Measurements from ENCODE around the gene LAMA2.
"Not testable (repeated sequence)": the region's sequence is repeated elsewhere in the genome, so short reads cannot be mapped to it uniquely, and the experiment has no call there.

The LAMA2 gene

GRCh38 chr6:129014302-129014701 is 131.4 kb downstream of the LAMA2 start:
- no peak for DNase-seq

DNA sequence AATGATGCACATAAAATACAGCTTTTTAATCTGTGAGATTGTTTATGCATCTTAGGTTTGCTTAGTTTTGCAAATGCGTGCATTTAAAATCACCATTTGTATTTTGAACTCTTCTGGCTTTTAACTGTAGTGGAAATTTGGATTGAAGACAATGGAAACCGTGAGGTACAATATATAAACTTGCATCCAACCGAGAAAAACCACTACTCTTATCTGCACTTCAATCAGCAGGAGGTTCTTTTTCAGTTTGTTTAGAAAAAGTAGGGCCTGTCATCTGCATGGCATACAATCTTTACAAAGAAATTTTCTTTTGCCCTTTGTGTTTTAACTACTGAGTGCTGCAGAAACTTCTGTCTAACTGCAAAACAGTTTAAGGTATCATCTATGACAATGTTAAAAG is 132.8 kb downstream of the LAMA2 start:
- DNase-seq: no peak

- DNase-seq: no peak
Observed at GRCh38 chr6:129016844-129017243, 133.9 kb downstream of the LAMA2 start.

GRCh38 chr6:129022011-129022553 is 139.1 kb downstream of the LAMA2 start:
- DNase-seq: no peak

DNA sequence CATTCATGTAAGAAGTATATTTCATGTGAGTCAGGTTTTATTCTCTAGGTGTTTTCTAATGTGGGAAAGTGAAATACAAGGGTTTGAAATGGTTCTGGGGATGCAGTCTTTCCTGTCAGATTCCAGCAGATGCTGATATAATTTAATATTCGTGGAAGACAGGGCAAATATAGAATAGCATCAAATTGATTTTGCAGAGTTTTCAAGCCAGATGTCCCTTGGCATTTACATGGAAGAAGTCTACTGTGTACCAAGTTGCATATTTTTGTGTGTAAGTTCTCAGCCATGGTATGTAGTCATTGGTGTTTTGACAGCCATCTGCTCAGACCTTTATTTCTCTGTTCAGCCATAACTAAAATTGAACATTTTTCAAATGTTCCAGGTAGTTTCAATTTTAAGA is 143.7 kb downstream of the LAMA2 start:
- no peak for DNase-seq

- no peak for DNase-seq
Observed at GRCh38 chr6:129029778-129030177, 146.8 kb downstream of the LAMA2 start.

DNA sequence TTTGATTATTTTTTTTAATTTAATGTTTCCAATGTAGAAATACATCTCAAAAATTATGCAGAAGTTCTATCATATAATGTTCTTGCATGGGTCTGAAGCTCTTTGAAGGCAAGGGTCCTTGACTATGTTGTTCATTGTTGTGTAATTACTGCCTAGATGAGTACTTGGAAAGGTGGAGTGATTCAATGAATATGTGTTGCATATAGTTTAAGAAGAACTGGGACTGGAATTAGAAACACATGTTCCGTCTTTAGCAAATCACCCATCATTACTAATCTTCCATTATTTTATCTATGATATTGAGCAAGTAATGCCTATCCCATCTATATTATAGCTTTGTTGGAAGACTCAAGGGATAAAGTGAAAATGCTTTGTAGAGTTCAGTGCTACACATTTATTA is 147.3 kb downstream of the LAMA2 start:
- no peak for DNase-seq

GRCh38 chr6:129031051-129031599 is 148.2 kb downstream of the LAMA2 start:
- no peak for DNase-seq

- no peak for DNase-seq
Observed at GRCh38 chr6:129032602-129033001, 149.7 kb downstream of the LAMA2 start.

DNA sequence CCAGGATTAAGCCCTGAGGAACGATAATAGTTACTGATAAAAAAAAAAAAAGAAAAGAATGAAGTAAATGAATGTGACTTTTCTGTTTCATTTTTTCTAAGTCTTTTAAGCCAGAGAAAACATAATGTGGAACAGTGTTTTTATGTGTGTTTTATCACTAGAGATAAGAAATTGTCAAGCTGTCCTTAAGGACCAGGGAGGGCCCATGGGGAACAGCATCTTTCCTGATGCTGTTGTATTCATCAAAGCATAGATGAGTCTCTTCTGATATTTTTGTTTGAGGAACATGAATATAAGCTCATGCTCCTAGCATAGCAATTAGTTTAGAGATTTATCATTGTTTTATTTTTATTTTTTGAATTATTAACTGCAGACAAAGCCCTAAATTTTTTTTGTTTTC is 150.2 kb downstream of the LAMA2 start:
- no peak for DNase-seq

DNA sequence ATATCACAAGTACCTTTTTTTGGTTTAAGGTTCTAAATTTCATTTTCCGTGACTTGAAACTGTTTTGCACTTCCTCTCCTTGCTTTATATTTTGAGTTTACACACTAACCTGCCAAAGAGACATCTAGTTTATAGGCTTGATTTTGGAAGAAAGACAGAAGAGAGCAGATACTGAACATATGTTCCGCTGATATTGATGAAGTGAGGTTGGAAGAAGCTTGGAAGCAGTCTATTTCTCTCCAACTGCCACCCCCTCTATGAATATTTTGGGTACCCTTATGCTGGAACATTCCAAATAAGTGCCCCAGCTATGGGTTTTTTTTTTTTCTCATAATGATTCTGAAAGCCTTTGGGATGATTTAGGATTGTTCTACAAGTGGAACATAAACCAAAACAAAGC is 150.6 kb downstream of the LAMA2 start:
- no peak for DNase-seq

DNA sequence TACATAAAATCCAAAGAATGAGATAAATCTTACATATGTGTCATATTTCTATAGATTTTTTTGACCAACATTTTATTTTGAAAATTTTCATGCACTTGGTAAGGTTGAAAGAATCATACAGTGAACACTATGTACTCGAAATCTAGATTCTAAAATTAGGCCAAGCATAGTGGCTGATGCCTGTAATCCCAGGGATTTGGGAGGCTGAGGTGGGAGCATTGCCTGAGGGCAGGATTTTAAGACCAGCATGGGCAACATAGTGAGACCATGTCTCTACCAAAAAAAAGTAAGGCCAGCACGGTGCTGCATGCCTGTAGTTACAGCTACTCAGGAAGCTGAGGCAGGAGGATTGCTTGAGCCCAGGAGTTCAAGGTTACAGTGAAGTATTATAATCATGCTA is 158.6 kb downstream of the LAMA2 start:
- DNase-seq: no peak

DNA sequence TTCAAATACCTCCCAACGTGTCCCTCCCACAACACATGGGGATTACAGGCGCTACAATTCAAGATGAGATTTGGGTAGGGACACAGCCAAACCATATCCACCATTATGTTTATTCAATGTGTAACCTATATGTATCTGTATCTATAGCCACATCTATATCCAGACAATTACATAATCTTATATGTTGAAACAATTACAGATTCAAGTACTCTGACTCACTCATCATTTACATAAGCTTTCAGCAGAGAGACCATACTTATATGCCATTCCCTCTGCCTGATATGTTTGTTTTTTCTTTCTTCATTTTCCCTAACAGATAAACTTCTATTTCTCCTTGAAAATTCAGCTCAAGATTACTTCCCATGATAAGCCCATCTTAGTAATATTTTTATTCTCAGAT is 163.6 kb downstream of the LAMA2 start:
- no peak for DNase-seq

- DNase-seq: no peak
Observed at GRCh38 chr6:129047834-129048233, 164.9 kb downstream of the LAMA2 start.

DNA sequence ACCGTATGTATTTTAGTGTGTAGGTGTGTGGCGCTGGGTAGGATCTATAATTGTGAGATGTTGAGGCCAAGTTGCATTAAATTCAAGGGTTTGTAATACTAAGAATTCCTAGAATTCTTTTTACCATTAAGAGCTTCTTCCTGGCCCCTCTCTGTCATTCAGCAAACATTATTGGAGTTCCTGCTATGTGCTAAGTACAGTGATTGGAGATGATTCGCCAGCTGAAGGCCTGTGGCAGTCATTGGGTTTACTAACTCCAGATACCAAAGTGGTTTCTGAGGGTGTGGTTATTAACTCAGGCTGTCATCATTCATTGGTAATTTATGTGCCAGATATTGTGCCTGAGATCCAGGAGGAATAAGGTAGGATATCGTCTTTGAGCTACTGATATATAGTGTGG is 167.1 kb downstream of the LAMA2 start:
- no peak for DNase-seq

- not testable (repeated sequence) for DNase-seq
Observed at GRCh38 chr6:129053143-129053542, 170.2 kb downstream of the LAMA2 start.

DNA sequence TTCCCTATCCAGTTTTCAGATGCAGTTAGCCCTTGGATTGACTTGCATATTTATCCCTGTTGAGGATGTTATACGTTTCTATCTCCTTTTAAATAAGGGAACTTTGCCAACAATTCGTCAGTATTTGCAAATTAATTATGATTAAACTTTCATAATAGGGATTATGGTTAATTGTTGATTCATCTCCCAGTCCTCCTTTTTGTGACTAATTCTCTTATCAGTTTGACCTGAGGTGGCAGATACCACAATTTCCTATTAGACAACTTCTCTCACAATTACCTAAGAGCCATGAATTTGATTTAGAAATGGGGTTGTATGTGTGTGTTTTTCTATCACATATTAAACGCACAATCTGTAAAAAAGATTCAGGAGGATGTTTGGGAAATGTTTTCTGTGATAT is 172.9 kb downstream of the LAMA2 start:
- DNase-seq: no peak

- DNase-seq: no peak
Observed at GRCh38 chr6:129059650-129060049, 176.7 kb downstream of the LAMA2 start.

DNA sequence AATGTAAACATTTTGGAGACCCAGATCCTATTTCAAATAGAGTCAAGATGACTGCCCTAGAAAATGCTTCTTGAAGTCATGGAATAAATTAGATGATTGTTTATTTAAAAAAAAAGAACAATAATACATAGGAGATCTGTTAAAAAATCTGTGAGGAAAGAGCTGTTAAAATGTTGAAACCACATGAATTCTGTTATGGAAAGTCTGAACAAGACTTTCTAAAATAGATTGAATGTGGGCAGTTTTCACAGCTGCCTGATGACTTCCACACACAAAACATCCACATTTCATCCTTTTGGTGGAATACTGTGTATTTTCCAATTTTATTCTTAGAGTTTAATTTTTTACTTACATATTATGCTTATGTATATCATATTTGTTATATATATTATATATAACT is 186.1 kb downstream of the LAMA2 start:
- DNase-seq: no peak

- DNase-seq: no peak
Observed at GRCh38 chr6:129073051-129073450, 190.1 kb downstream of the LAMA2 start.

GRCh38 chr6:129073691-129074395 is 190.9 kb downstream of the LAMA2 start:
- DNase-seq: no peak

GRCh38 chr6:129084406-129084805 is 201.5 kb downstream of the LAMA2 start:
- no peak for DNase-seq

GRCh38 chr6:129088481-129088880 is 205.5 kb downstream of the LAMA2 start:
- DNase-seq: not testable (repeated sequence)

DNA sequence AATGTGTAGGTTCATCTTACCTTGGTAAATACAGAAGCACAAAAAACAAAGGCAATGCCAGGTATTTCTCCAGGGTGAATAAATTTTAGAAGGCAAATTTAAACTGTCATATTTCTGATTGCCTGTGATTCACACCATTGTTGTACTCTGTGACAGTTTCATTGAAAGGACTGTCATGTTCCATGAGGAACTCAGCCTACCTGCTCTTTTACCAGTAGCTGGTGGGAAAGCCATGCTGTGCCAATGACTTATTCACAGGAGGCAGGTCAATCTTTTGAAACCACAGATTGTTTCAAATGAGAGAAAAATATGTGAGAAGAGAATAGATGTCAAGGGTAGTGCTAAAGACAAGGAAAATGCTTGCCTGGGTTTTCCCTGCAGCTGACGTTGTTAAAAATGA is 206.4 kb downstream of the LAMA2 start:
- no peak for DNase-seq

DNA sequence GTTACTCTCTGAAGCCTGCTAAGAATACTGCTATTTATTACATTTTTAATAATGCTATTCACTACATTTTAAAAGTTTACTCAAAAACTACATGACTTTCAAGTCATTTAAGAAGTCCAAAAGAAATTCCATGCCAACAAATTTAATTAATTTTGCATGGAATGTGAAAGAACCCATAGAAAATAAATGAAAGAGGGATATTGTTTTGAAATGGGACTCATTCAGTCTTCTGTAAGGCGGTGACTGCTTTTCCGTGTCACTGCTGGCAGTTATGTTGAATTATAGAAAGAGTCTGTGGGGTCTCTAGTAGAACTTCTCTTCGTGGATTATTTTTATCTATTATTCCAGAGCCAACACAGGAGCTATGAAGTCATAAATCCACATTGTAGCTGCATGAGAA is 211.2 kb downstream of the LAMA2 start:
- no peak for DNase-seq
